ENCODE data around the gene ZNF385A.

The ZNF385A gene

GRCh38 chr12:54384591-54385041 is at the start of gene ZNF385A:
Gene ZNF385A, minus strand, starts transcription at chr12:54384733. Its CDS starts 219 bp downstream, at chr12:54384514.
- DNase-seq (ENCODE audit: low read depth): no peak

- DNase-seq (ENCODE audit: low read depth): no peak
These were observed 48.3 kb upstream of the ZNF385A start for GRCh38 chr12:54432815-54433164.

- peak; percentile 84 for DNase-seq (ENCODE audit: low read depth)
These were observed 47.6 kb upstream of the ZNF385A start for GRCh38 chr12:54431911-54432814.

GRCh38 chr12:54430471-54431069 is 46.0 kb upstream of the ZNF385A start:
- no peak for DNase-seq (ENCODE audit: low read depth)

- DNase-seq (ENCODE audit: low read depth): no peak
These were observed 44.5 kb upstream of the ZNF385A start for GRCh38 chr12:54429014-54429471.

GRCh38 chr12:54428050-54429013 is 43.8 kb upstream of the ZNF385A start:
- DNase-seq (ENCODE audit: low read depth): peak; percentile 63

GRCh38 chr12:54427106-54427505 is 42.6 kb upstream of the ZNF385A start:
- peak; percentile 19 for DNase-seq (ENCODE audit: low read depth)

GRCh38 chr12:54426690-54427089 is 42.2 kb upstream of the ZNF385A start:
- DNase-seq (ENCODE audit: low read depth): no peak

GRCh38 chr12:54425702-54426101 is 41.2 kb upstream of the ZNF385A start:
- no peak for DNase-seq (ENCODE audit: low read depth)

- no peak for DNase-seq (ENCODE audit: low read depth)
These were observed 39.7 kb upstream of the ZNF385A start for GRCh38 chr12:54424224-54424623.

GRCh38 chr12:54423816-54424150 is 39.2 kb upstream of the ZNF385A start:
- DNase-seq (ENCODE audit: low read depth): no peak

GRCh38 chr12:54421879-54422250 is 37.3 kb upstream of the ZNF385A start:
- peak; percentile 20 for DNase-seq (ENCODE audit: low read depth)

GRCh38 chr12:54421175-54421878 is 36.8 kb upstream of the ZNF385A start:
- DNase-seq (ENCODE audit: low read depth): peak; percentile 31

GRCh38 chr12:54420766-54421144 is 36.2 kb upstream of the ZNF385A start:
- no peak for DNase-seq (ENCODE audit: low read depth)

GRCh38 chr12:54419088-54419887 is 34.8 kb upstream of the ZNF385A start, which contains the start of gene ITGA5:
Gene ITGA5, minus strand, starts transcription at chr12:54419266. Its CDS starts 68 bp downstream, at chr12:54419198.
- DNase-seq (ENCODE audit: low read depth): peak; percentile 60

GRCh38 chr12:54418441-54419087 is 34.0 kb upstream of the ZNF385A start:
- DNase-seq (ENCODE audit: low read depth): no peak

- peak; percentile 17 for DNase-seq (ENCODE audit: low read depth)
These were observed 33.3 kb upstream of the ZNF385A start for GRCh38 chr12:54417712-54418440.

GRCh38 chr12:54416687-54417603 is 32.4 kb upstream of the ZNF385A start:
- peak; percentile 46 for DNase-seq (ENCODE audit: low read depth)
